Neural progenitor cell (in vitro differentiated cells): ENCODE measurements around the gene UBA6. TPM values are rescaled to one million over a fixed set of nuclear protein-coding genes. Genes with fewer than 3 reads are reported as not detected.

Experiments used
- DNase-seq: peaks from one replicate; pipeline ENCODE4 v3.0.0-alpha.2; 2016; ENCODE audit warnings: low spot score
- H2AFZ ChIP-seq: fragments of 200-600 bp; sonication (generic); replicated peaks from 2 replicates; pipeline ENCODE4 v1.6.1; 2016; ENCODE audit warnings: antibody characterized with exemption
- H3F3A ChIP-seq: fragments of 200-600 bp; sonication (generic); 2 replicates; pipeline ENCODE4 v1.6.1; 2016; ENCODE audit warnings: antibody characterized with exemption, low read depth
- H3K27ac ChIP-seq: fragments of 200-600 bp; sonication (generic); 2 replicates; pipeline ENCODE4 v1.5.1; 2016; ENCODE audit warnings: mild to moderate bottlenecking
- H3K27me3 ChIP-seq: fragments of 200-600 bp; sonication (generic); 2 replicates; pipeline ENCODE4 v1.6.1; 2016; ENCODE audit warnings: mild to moderate bottlenecking, moderate library complexity
- H3K36me3 ChIP-seq: fragments of 200-600 bp; sonication (generic); 2 replicates; pipeline ENCODE4 v1.5.1; 2016
- H3K4me1 ChIP-seq: fragments of 200-600 bp; sonication (generic); 2 replicates; pipeline ENCODE4 v1.6.1; 2016; ENCODE audit warnings: mixed run types
- H3K4me2 ChIP-seq: fragments of 200-600 bp; sonication (generic); 2 replicates; pipeline ENCODE4 v1.6.1; 2016
- H3K4me3 ChIP-seq: fragments of 200-600 bp; sonication (generic); 2 replicates; pipeline ENCODE4 v1.5.1; 2016
- H3K79me2 ChIP-seq: fragments of 200-600 bp; sonication (generic); 2 replicates; pipeline ENCODE4 v1.6.1; 2016; ENCODE audit warnings: low read depth
- H3K9ac ChIP-seq: fragments of 200-600 bp; sonication (generic); 2 replicates; pipeline ENCODE4 v1.6.1; 2016
- H3K9me3 ChIP-seq: fragments of 200-600 bp; sonication (generic); 2 replicates; pipeline ENCODE4 v1.5.1; 2016; ENCODE audit warnings: low read depth
- H4K20me1 ChIP-seq: fragments of 200-600 bp; sonication (generic); 2 replicates; pipeline ENCODE4 v1.6.1; 2016; ENCODE audit warnings: low read depth
- H3K27ac Mint-ChIP-seq: 3 replicates; pipeline ENCODE4 v1.8.0; 2021; ENCODE audit warnings: mixed read lengths
- H3K27me3 Mint-ChIP-seq: 2 replicates; pipeline ENCODE4 v1.8.0; 2022; ENCODE audit warnings: low read depth, mild to moderate bottlenecking, inconsistent platforms, moderate library complexity, mixed read lengths; ENCODE audit not compliant: insufficient read depth
- H3K36me3 Mint-ChIP-seq: 3 replicates; pipeline ENCODE4 v1.8.0; 2021; ENCODE audit warnings: mixed read lengths
- H3K4me1 Mint-ChIP-seq: 3 replicates; pipeline ENCODE4 v1.8.0; 2021; ENCODE audit warnings: mixed read lengths
- H3K4me3 Mint-ChIP-seq: 3 replicates; pipeline ENCODE4 v1.8.0; 2021; ENCODE audit warnings: mild to moderate bottlenecking, moderate library complexity, mixed read lengths
- H3K9me3 Mint-ChIP-seq: 3 replicates; pipeline ENCODE4 v1.8.0; 2020; ENCODE audit warnings: mixed read lengths
- CTCF ChIP-seq: fragments of 200-600 bp; sonication (generic); IDR thresholded peaks from 2 replicates; pipeline ENCODE4 v1.5.1; 2017; ENCODE audit warnings: antibody characterized with exemption, mild to moderate bottlenecking
- EZH2 ChIP-seq: fragments of 200-600 bp; sonication (generic); IDR thresholded peaks from 2 replicates; pipeline ENCODE4 v1.6.1; 2017; ENCODE audit warnings: antibody characterized with exemption, mild to moderate bottlenecking, moderate library complexity
- EZH2phosphoT487 ChIP-seq: fragments of 200-600 bp; sonication (generic); IDR thresholded peaks from 2 replicates; pipeline ENCODE4 v1.6.1; 2017; ENCODE audit warnings: antibody characterized with exemption
- total RNA-seq: library from RNA; depleted of rRNA; stranded (reverse); fragments of >200 nt; gene quantifications from 2 replicates; pipeline ENCODE4 v1.2.3, GENCODE V29; 2015; ENCODE audit warnings: low replicate concordance

UBA6 gene
- total RNA-seq, 1 donor from 2014 or later = 162 TPM

- no peaks in the 10 kb centered on the region for H3K27me3 Mint-ChIP-seq
- Histone ChIP-seq H3K4me1 (no peaks in the 10 kb centered on the region), H3K4me2 (no peak overlapping the region), H3K4me3 (no peak overlapping the region), H2AFZ (no peak overlapping the region), H4K20me1 (no peaks in the 10 kb centered on the region), H3K27me3 (no peaks in the 10 kb centered on the region), H3K9ac (no peak overlapping the region), H3F3A (no peaks in the 10 kb centered on the region), H3K9me3 (no peaks in the 10 kb centered on the region), H3K36me3 (no peaks in the 10 kb centered on the region), H3K27ac (no peak overlapping the region), H3K79me2 (no peaks in the 10 kb centered on the region)
- no peaks in the 10 kb centered on the region for H3K4me1 Mint-ChIP-seq
- no peak for DNase-seq
- H3K27ac Mint-ChIP-seq = no peak overlapping the region
- peaks cover 4% of the 10 kb centered on the region for H3K9me3 Mint-ChIP-seq
- no peak overlapping the region for H3K4me3 Mint-ChIP-seq
- no peaks in the 10 kb centered on the region for H3K36me3 Mint-ChIP-seq
- TF ChIP-seq CTCF = no peak
- TF ChIP-seq EZH2 = no peak
- no peak for TF ChIP-seq EZH2phosphoT487
Measured at GRCh38 chr4:67603310-67604028, 97.5 kb downstream of the UBA6 start.

GRCh38 chr4:67593741-67594175 lies 107.2 kb downstream of the UBA6 start:
- no peaks in the 10 kb centered on the region for H3K4me1 ChIP-seq
- Mint-ChIP-seq H3K9me3 (no peaks in the 10 kb centered on the region), H3K27ac (no peak overlapping the region), H3K4me3 (no peak overlapping the region), H3K27me3 (peaks cover 4% of the 10 kb centered on the region), H3K4me1 (no peaks in the 10 kb centered on the region), H3K36me3 (no peaks in the 10 kb centered on the region)
- H3F3A ChIP-seq = no peaks in the 10 kb centered on the region
- H3K36me3 ChIP-seq = no peaks in the 10 kb centered on the region
- TF ChIP-seq EZH2phosphoT487 (no peak), EZH2 (no peak), CTCF (no peak)
- H4K20me1 ChIP-seq = no peaks in the 10 kb centered on the region
- no peaks in the 10 kb centered on the region for H3K27me3 ChIP-seq
- H3K9ac ChIP-seq = no peak overlapping the region
- no peaks in the 10 kb centered on the region for H3K9me3 ChIP-seq
- H3K4me2 ChIP-seq = no peak overlapping the region
- no peak overlapping the region for H2AFZ ChIP-seq
- no peaks in the 10 kb centered on the region for H3K79me2 ChIP-seq
- no peak overlapping the region for H3K4me3 ChIP-seq
- H3K27ac ChIP-seq = no peak overlapping the region
- DNase-seq = no peak

GRCh38 chr4:67587156-67587555 lies 113.8 kb downstream of the UBA6 start:
- Mint-ChIP-seq H3K4me3 (no peak overlapping the region), H3K36me3 (no peaks in the 10 kb centered on the region), H3K9me3 (no peaks in the 10 kb centered on the region), H3K27ac (no peak overlapping the region), H3K27me3 (no peaks in the 10 kb centered on the region), H3K4me1 (no peaks in the 10 kb centered on the region)
- Histone ChIP-seq H3K27me3 (no peaks in the 10 kb centered on the region), H3K36me3 (no peaks in the 10 kb centered on the region), H3F3A (no peaks in the 10 kb centered on the region), H4K20me1 (no peaks in the 10 kb centered on the region), H3K4me2 (no peak overlapping the region), H2AFZ (no peak overlapping the region), H3K4me3 (no peak overlapping the region), H3K9ac (no peak overlapping the region), H3K4me1 (no peaks in the 10 kb centered on the region), H3K79me2 (no peaks in the 10 kb centered on the region), H3K9me3 (no peaks in the 10 kb centered on the region), H3K27ac (no peak overlapping the region)
- DNase-seq = no peak
- TF ChIP-seq EZH2 = no peak
- no peak for TF ChIP-seq CTCF
- TF ChIP-seq EZH2phosphoT487 = no peak
